OCI-LY3 (cell line): Measurements from ENCODE around the gene CBFA2T2.

ENCODE experiments used
- CTCF ChIP-seq: fragments of 200-600, 300-600 bp; sonication (generic); IDR thresholded peaks from 2 replicates; pipeline ENCODE4 v1.5.1; 2014; ENCODE audit warnings: antibody characterized with exemption, low read length, low read depth
- EZH2phosphoT487 ChIP-seq: fragments of 200-600 bp; shearing (Covaris generic); IDR thresholded peaks from 2 replicates; pipeline ENCODE4 v1.6.1; 2018; ENCODE audit warnings: antibody characterized with exemption, mixed run types, low read depth

GRCh38 chr20:33472868-33473435 is 16.9 kb upstream of the CBFA2T2 start:
- no peak for TF ChIP-seq CTCF
- no peak for TF ChIP-seq EZH2phosphoT487
